Stimulated activated CD8-positive, alpha-beta memory T cell treated with anti-CD3 and anti-CD28 coated beads, Interleukin-15, amount 100 ng/mL, for 48 hours (primary cell): Measurements from ENCODE around the gene AGAP1.

Experiments
- DNase-seq, 2 donors: peaks; one replicate each; pipeline ENCODE4 v3.0.0-alpha.2; 2020; ENCODE audit warnings: low read depth in 2 of 2

Gene AGAP1

DNA sequence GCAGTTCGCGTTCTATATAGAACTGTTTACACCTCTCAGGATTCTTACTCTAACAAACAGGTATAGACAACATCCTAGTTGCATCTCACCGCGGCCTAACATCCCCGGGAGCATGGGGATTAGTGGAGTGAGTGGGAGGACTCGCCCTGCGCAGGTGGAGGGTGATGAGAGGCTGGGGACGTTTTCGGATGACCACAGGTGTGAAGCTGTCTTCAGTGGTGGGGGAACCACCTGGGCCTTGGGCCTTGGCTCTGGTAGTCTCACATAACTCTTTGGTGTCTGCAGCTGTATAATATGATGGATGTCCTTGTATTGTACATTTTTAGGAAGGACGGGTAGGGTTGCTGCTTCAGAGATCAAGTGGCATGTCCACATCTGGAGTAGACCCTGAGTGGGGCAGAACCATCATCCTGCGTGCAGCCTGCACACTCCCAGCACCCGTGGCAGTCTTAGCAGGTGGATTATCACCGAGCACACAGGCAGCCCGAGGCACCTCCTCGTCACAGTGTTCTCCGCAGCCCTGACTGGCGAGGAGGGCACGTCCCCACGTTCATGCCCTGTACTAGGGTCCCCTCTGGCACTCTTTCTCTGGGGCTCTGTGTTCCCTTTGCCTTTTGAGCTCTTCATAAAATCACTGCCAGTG is 56.0 kb downstream of the AGAP1 start:
- DNase-seq = no peak

- DNase-seq = no peak
Measured at GRCh38 chr2:235550378-235550760, 56.5 kb downstream of the AGAP1 start.

GRCh38 chr2:235550946-235551345 is 57.1 kb downstream of the AGAP1 start:
- DNase-seq = no peak

GRCh38 chr2:235551965-235552364 is 58.1 kb downstream of the AGAP1 start:
- no peak for DNase-seq

GRCh38 chr2:235552671-235553070 is 58.8 kb downstream of the AGAP1 start:
- no peak for DNase-seq

DNA sequence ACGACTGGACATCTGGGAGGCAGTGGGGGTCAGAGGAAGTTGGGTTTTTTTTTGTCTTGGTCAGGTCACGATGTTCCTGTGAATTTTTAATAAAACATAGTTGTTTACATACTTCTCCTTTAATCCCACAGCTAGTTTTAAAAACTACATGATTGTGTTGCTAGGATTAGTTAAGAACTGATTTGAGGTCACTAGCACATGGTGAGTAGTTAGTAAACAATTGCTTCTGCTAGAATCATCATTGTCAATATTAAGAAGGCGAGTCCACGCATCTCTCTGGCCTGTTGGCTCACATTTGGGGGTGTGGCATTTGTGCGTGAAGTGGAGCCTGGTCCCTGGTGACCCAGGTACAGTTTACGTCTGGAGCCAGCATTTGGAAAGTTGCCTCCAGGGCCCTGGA is 59.4 kb downstream of the AGAP1 start:
- DNase-seq = no peak

DNA sequence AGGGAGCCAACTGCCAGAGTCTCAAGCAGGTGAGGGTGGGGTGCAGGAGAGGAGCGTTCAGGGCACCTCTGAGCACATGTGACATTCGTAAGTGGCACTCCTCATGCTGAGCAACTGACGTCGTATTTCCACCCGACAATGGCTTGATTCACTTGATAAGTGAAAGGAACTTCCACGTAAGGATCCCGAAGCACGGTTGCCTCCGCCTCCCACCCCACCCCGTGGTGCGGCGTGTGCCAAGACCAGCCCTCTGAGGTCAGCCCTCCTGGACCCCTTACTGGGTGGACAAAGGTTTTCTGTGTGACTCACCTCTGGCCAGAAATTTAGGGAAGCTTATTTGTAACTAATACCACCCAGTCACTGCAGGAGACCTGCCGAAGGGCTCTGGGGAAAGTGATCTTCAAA is 59.9 kb downstream of the AGAP1 start:
- no peak for DNase-seq

DNA sequence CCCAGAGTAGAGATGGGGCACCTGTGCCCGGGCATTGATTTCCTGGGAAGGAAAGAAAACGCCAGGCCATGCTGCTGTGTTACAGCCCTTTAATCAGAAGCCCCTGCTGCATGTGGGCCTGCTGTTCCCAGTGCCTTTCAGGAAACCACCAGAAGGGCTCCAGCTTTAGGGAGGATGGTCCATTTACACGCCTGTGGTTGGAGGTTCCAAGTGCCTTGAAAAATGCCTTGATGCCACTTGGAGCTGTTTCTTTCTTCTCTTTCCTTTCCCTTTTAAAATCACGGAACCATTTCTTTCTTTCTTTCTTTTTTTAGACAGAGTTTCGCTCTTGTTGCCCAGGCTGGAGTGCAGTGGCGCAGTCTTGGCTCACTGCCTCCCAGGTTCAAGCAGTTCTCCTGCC is 60.5 kb downstream of the AGAP1 start:
- DNase-seq = no peak

DNA sequence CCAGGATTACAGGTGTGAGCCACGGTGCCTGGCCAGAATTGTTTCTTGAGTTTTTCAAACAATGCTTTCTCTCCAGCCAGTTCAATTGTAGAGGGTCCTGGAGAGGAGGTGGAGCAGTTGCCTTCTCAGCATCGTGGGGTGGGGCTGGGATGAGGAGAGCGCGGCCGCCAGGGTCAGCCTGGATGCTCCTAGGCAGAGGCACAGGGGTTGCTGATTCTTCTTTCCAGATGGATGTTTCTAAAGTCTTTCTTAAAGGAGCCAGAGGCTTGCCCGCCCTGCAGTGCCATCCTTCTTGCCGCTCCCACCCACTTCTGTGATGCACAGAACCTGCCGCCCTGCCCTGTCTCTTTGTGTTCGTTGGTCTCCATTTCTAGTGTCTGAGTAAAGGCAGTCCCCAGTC is 61.1 kb downstream of the AGAP1 start:
- DNase-seq = no peak

DNA sequence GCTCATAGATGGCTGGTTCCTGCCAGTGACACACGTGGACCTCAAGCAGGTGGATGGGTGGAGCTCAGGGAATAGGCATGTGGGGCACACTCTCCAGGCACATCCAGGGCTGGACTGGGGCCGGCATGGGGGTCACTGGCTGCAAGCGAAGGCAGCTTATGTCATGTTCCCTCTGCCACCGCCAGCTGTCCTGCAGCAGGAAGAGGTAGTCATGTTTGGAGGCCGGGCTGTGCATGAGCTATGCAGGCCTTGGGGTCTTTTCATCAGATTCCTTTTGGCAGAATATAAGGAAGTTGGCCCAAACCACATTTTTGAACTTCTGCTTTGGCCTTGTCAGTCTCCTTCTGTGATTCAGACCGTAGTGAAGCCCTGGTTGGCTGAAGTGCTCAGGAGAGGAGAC is 61.5 kb downstream of the AGAP1 start:
- DNase-seq = no peak

- DNase-seq = no peak
Measured at GRCh38 chr2:235556086-235556485, 62.2 kb downstream of the AGAP1 start.

GRCh38 chr2:235556901-235557300 is 63.1 kb downstream of the AGAP1 start:
- no peak for DNase-seq

GRCh38 chr2:235557903-235558302 is 64.1 kb downstream of the AGAP1 start:
- no peak for DNase-seq

- DNase-seq = no peak
Measured at GRCh38 chr2:235558572-235558971, 64.7 kb downstream of the AGAP1 start.

DNA sequence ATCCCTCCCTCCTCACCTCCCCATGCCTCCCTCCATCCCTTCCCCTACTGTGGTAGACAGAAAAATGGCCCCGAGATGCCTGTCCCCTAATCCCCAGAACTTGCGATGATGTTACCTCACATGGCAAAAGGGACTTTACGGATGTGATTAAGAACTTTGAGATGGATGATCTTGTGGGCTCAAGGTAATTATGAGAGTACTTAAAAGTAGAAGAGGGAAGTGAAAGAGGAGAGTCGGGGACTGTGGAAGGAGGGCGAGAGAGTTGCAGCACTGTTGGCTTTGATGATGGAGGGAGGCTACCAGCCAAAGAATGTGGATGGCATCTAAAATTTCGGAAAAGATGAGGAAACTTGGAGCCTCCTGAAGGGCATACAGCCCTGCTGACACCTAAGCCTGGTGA is 66.5 kb downstream of the AGAP1 start:
- no peak for DNase-seq

GRCh38 chr2:235561450-235561849 is 67.6 kb downstream of the AGAP1 start:
- no peak for DNase-seq

GRCh38 chr2:235562065-235562747 is 68.4 kb downstream of the AGAP1 start:
- no peak for DNase-seq

DNA sequence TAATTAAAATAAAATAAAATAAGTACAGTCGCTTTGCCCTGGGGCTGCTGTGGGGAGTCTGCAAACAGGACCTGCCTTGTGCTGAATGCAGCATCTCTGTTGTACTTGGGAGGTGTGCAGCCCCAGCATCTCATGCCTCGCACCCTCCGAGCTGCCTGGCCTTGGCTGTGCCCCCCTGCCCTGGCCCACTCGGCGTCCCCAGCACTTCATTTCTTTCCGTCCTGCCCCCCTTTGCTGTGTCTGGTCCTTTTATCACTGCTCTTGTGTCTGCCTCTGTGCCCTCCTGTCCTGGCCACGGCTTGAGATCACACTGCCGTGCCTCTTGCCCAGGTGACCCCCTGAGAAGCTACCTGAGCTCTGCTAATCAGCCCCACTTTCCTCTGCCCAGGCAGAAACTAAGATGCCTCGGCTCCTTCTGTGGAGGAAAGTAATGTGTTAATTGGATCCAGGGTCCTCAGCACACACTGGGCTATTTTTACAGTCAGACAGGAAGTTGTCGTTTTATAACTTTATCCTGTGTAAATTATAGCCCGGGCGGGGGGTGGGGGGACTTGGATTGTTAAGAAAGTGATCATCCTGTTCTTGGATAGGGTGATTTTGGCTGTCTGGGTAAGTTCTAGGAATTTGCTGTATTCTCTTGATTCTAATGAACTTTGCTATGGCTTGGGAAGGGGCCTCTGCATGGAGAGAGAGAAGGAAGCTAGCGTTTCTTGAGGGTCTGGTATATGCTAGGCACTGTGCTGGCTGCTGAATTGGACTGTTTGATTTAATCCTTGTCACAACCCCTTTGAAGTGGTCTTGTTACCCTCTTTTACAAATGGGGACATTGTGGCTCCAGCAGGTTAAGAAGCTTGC is 69.4 kb downstream of the AGAP1 start:
- DNase-seq = no peak

DNA sequence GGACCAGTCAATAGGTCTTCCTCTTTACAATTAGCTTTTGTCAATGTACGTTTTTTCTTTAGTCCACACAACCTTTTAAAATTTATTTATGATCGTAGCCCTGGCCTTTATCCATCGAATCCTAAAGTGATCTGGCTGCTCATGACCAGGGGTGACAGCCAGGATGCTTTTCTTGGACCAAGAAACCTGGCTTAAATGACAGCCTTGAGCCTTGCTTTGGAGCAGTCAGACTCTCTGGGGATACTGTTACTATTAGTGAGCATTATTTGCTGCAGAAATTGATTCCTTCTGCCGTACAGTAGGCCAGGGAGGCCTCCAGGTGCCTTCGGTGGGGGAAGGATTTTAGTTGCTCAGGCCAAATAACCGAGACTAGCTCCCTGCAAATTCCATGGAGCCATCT is 70.2 kb downstream of the AGAP1 start:
- no peak for DNase-seq

- DNase-seq = no peak
Measured at GRCh38 chr2:235564884-235565530, 71.2 kb downstream of the AGAP1 start.

DNA sequence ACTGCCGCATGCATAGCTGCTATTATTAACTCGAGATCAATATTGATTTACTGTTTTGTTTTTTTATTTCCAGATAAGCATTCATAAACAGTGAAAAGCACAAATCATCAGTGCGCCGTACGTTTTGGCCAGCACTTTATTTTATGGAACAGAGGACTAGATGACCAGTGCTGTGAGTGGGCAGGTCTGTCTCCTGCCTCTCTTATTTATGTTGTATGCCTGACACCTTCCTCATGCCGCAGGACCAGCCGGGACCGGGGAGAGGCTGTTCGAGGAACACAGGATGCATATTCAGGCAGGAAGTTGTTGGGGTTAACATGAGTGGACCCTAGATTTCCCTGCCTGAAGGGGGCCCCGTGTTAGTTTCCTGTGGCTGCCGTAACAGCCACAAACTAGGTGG is 72.6 kb downstream of the AGAP1 start:
- no peak for DNase-seq

GRCh38 chr2:235566931-235567495 is 73.2 kb downstream of the AGAP1 start:
- no peak for DNase-seq
